GM21786 (cell line): ENCODE results near the gene CCNA2.

ENCODE experiments used
- ATAC-seq: cut with Tn5 transposase; IDR thresholded peaks from one replicate; pipeline ENCODE4 v1.9.1; 2021; ENCODE audit not compliant: unreplicated experiment

CCNA2 gene

DNA sequence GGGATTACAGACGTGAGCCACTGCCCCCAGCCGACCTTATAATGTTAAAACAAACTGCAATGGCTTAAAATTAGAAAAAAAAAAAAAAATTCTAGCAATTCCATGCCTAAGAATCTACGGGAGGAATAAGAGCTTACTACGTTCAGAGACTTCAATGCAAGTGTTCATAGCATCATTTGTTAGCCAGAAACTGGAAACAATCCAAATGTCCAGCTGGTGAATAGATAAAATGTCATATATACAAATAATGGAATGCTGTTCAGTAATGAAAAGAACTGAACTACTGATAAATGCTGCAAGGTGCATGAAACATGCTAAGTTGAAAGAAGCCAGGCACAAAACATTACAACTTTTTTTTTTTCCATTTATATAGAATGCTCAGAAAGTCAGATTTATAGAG lies 17.3 kb downstream of the CCNA2 start:
- no peak for ATAC-seq

DNA sequence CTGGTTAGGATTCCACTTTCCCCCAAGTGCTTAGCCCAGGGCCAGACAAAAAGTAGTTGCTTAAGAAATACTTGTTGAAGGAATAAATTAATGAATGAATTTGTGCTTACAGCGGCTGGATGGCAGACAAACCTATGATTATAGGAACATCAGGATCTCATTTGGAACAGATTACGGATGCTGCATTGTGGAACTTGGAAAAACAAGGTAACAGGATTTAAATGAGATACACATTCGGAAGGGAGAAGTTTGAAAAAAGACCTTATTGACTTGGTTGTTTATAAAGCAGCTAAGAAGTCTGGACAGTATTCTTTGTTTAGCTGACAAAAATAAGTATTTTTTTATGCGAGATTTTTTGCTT lies 22.0 kb downstream of the CCNA2 start:
- ATAC-seq: no peak

DNA sequence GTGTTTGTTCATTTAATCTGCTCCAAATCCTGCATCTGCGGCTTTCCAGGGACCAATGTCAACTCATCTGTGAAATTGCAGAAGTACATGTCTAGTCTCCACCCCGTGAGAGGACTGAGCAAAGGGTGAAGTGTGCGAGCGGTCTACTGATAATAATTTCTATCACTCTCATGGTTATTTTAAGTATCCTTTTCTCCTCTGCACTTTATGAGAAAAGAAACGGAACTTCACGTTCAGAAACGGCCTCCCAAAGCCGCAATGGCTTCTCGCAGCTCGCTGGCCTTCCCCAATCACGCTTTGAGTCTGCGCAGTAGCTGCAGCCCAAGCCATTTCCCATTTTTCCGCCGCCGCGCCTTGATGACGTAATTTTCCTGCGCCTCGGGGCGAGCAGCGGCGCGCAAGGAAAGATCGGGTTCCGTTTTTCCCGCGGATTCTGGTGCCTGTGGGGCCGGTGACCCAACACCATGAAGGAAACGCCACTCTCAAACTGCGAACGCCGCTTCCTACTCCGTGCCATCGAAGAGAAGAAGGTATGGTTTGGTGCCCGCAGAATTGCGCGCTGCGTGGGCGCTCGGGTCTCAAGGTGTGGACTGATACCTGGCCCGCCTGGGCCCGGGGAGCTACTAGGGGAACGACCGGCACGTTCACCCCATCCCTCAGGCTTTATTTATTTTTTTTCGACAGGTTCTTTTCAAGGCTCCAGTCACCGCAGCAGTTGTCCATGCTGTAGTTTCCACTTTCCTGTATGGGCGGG lies 22.5 kb downstream of the CCNA2 start, which contains the start of gene EXOSC9:
EXOSC9 (plus strand) TSS at position 363 of the 754 bp plus-strand sequence; CDS start at position 465, 102 bp downstream.
- peak; percentile 78 for ATAC-seq

DNA sequence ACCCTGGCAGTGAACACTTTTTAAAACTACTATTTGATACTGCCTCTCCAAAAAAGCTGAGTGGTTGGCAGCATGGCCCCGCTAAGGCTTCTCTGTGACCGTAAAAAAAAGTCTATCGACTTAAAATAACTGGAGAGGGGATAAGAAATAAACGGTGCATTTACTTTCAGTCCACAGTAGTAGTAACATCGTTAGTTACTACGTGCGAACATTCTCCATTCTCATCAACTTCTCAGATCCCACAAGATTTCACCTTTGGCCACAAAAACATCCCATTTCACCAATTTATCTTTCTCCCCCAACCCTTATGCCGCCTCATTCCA lies 23.1 kb downstream of the CCNA2 start:
- peak; percentile 12 for ATAC-seq

DNA sequence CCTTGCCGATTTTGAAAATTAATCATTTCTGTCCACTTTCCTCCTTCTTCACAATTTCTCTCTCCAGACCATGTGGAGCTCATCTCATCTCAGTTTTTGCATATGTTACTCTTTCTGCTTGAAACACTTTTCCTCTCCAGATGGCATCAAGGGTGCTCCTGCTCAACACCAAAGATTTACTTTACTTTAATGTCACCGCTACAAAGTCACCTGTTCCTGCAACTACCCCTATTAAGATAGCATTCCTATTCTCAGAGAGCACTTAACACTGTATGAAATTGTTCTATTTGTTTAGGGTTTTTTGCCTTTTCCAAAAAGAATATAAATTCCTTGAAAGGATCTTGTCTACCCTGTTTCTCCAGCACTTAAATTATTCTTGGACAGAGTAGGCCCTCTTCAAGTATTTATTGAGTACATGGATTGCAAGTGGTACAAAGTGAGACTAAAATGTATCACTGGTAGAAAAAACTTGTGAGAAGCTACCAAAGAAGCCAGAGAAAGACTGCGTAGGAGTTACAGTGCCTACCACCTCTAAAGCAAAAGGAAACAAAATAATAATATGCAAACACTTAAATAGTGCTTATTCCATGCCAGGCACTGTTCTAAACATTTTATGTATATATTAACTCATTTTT lies 23.7 kb downstream of the CCNA2 start:
- no peak for ATAC-seq

DNA sequence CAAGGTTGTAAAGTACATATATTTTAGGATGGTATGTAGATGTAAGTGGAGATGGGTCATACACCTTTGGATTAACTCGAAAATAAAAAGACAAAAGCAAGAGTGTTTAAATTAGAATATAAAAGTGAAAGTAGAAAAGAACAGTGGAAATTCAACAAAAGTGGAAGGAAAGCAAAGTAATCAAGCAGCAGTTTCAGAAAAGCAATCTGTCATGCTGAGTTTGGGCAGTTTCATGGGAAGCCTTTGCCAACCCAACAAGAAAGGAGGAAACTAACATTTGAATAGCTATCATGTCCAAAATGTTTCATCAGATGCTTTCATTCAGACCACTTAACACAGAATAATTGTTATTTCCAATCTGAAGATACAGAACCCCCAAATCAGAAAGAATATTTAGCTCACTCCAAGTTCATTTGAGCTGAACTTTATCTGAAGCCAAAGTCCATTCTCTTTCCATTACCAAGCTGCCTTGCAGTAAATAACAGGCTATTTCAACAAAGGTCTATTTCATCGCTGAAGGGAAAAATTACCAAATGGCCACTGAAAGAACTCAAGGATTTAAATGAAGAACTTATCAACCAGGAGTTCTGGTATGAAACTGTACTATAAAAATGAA lies 24.4 kb downstream of the CCNA2 start:
- ATAC-seq: no peak

DNA sequence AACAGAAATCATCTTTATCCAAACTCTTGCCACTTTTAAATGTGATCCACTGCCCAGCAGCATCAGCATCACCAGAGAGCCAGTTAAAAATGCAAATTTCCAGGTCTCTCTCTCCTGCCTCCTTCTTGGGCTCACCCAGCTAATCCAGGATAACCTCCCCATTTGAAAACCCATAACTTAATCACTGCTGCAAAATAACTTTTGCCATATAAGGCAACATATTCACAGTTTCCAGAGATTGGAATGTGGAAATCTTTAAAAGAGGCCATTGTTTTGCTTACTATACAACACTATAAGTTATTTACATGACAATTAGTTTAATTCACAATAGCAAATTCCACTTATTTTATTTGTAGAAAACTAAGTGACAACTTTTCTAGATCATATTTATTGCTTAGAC lies 27.4 kb downstream of the CCNA2 start:
- ATAC-seq: no peak

DNA sequence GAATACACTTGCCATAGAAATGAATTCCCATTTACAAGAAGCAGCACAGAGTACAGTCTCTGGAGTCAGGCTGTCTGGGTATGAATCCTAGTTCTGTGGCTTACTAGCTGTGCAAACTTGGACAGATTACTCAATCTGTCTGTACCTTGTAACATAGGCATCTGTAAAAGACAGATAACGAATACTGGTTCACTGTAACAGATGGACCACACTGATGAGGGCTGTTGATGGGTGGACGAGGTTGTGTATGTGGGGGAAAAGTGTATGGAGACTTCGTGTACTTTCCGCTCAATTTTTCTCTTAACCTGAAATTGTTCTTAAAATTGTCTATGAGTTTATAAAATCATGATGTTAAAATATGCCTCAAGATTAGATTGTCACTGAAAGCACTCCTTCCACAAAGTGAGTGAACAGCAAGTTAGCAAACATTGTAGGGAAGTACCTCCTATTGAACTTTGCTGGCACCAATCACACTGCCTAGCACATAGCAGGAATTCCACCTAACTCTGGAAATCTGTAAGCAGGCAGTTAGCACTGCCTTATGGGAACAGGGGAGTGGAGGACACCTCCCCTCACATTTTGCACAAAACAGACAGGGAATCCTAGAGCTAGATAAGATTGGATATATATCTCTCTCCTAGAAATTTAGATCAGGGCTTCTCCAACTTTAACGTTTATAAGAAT lies 29.0 kb downstream of the CCNA2 start:
- ATAC-seq: no peak

DNA sequence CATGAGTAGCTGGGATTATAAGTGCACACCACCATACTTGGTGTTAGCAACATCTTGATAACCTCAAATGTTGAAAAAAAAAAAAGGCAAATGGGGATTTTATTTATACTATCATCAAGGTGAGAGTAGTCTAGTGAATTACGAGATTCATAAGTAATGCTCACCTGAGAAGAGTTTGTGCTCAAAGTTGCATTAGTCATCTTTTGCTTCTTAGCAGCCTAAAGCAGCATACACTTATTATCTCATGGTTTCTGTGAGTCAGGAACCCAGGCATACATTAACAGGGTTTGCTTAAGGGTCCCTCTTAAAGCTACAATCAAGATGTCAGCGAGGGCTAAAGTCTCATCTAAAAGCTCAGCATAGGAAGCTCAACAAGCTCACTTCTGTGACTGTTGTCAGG lies 30.7 kb downstream of the CCNA2 start:
- no peak for ATAC-seq

DNA sequence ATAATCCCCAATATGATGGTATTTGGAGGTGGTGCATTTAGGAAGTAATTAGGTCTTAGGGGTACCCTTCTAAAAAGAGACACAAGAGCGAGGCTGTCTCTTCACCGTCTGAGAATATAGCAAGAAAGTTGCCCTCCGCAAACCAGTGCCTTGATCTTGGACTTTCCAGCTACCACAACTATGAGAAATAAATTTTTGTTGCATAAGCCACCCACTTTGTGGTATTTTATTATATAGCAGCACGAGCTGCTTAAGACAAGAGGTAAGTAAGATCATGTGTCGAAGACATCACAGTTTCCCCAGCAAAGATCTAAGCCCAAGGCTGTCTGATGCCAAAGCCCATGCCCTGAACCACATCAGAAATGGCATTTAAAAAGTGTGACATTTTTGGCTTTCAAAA lies 32.2 kb downstream of the CCNA2 start:
- no peak for ATAC-seq

DNA sequence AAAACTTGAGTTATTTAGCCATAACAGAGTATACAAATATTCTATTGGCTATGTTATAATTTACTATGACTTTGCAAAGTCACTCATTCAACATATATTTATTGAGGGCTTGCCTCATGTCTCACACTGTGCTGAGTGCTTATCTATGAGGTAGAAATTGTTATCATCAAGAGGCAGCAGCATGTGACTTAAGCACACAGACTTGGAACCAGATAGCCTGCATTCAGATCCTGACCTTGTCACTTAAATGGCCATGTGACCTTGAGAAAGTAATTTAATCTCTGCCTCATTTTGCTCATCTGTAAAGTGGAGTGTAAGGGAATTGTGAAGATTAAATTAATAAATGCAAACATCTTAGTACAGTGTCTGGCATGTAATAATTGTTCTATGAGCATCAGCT lies 32.7 kb downstream of the CCNA2 start:
- ATAC-seq: no peak

DNA sequence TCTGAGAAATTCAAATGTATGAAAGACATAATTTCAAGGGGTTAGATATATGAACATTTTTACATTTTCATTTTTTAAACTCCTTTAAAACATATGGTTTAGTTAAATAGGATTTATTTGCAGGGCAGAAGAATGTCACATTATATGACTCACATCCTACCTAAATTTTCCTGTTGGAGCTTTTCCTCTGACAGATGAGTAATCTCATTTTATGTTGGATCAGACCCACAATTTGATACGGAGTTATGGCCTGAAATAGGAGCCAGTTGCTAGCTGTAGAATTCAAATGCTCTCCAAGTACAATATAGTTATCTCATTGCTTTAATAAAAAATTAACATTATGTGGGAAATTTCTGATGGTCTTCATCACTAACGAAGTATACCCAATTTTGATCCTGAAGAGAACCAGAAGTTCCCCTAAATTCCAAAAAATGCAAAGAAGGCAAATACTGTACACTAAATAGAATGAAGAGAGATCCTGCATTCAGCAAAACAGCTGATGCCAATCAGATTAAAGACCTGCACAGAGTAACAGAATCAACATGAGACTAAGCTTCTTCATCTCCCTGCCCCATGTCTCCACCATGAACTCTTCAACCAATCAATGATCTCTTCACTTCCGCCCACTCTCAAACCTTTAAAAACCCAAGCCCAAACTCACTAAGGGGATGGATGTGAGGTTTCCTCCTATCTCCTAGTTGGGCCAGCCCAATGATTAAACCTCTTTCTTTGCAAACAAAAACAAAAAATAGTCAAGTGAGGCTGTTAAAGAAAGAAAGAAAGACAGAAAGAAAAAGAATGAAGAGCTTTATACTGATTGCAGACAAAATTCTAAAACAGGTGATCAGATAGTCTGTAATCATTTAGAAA lies 33.5 kb downstream of the CCNA2 start:
- no peak for ATAC-seq

DNA sequence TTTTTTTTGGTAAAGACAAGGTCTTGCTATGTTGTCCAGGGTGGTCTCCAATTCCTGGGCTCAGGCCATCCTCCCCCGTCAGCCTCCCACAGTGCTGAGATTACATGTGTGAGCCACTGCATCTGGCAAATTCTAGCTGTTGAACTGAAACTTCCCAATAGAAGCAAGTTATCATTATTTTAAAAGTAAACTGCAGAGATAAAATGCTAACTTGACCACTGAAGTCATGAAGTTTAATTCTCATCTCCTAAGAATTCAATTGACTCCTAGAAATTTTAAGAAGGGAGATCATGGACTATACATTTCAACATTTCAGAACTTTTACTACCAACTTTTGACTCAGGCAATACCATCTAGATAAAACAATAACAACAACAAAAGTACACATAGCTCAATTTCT lies 34.2 kb downstream of the CCNA2 start:
- no peak for ATAC-seq

DNA sequence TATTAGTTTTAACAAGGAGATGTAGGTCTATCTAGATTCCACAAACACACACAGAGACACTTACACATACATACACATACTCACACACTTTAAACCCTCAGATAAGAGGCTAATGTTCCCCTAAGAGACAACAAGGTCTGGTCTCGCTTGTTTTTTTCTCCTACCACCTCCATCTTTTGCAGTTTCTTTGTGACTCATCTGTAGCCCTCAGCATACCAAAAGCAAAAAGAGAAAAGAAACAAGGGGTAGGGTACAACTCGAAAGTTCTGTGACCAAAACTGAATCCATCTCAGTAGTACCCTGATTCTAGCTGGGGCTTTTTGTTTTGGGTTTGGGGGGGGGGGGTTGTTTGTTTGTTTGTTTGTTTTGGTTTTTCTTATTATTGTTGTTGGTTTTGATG lies 34.8 kb downstream of the CCNA2 start:
- ATAC-seq: peak; percentile 94

DNA sequence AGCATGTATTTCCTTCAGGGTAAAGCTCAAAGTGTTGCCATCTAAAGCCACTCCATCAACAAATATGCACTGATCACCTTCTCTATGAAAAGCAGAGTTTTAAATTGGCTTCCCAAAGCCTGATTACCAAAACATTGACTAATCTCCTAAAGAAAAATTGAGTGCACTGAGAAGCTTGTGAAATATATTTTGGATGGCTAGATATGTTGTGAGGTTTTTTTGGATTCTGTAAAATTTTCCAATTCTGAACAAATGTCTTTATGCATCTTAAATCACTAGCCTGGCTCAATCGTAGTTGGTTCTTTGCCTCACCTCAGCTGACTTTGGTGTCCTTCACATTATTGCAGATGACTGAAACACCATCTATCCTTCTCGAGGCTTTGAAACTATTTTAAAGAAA lies 37.5 kb downstream of the CCNA2 start:
- ATAC-seq: no peak

DNA sequence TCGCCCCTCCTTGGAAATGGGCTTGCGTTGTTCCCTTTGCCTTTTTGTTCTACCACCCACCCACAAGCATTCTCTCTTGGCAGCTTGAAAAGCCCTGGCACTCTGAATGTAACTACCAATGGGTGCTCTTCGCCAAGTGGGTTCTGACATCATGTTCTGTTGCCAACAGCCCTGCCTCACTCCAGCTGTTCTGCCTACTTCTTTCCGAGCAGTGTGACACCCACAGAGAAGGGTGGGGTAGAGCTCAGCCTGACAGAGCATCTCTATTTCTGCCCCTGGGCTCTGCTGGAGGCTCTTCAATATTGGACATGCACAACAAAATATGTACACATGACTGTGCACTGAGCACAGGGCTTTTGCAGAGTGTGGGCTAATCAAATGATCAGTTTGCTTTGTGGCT lies 38.2 kb downstream of the CCNA2 start:
- no peak for ATAC-seq

DNA sequence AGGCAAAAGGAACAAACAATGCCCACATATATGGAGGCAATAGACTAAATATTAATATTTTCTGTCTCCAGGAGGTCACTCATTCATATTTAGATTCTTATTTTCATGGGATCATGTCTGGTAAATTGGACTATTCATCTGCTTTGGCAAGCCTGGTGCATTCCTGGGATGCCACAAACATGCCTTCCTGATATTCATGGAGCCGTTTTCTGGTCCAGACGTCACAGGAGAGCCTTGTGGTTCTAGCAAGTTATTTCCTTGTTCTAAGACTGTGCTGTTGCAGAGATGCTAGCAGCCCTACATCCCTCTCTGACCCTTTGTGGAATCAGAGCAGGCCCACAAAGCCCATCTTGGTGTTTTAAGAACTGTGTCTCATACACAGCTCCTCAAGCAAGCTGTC lies 38.7 kb downstream of the CCNA2 start:
- no peak for ATAC-seq

DNA sequence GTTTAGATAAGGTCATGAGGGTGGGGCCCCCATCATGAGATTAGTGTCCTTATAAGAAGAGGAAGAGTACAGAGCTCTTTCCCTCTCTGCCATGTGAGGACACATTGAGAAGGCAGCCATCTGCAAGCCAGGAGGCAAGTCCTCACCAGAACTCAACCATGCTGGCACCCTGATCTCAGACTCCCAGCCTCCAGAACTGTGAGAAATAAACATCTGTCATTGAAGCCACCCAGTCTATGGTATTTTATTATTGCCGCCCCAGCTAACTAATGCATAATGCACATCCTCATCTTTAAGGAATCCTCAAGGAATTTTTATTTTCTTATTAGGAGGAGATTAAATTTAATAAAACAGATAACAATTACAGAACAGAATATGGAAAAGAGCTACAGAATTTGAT lies 39.3 kb downstream of the CCNA2 start:
- ATAC-seq: no peak

DNA sequence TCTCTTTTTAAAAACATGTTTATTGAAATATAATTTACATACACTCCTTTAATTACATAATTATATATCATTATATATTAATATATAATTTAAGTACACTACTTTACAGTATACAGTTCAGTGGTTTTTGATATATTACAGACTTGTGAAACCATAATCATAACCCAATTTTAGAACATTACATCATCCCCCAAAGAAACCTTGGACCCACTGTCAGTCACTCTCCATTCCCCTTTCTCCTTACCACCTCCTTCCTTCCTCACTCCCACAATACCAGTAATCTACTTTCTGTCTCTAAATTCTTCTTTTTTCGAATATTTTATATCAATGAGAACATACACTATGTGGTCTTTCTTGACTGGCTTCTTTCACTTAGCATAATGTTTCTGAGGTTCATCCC lies 40.5 kb downstream of the CCNA2 start:
- no peak for ATAC-seq

DNA sequence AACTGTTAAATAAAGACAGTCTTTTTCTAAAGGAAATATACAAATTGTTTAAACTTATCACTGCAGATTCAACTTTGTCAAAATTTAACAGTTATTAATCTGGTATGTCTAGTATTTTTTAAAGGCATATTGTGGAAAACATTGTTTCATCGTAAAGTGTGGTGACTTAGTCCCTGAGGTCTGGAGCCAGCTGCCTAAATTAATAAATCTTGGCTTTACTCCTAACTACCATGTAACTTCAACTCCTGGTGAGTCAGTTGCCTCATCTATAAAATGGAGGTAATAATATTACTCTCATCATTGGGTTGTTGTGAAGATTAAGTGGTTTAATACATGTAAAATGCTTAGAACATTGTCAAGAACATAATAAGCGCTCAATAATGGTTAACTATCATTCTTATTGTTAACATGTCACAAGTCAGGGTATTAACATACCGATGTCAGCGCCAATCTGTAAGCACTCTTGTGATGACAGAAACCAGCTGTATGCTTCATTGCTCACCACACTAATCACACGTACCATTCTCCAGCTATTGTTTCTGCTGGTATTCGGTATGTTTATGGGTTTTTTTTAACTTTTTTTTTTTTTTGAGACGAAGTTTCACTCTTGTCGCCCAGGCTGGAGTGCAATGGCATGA lies 44.6 kb downstream of the CCNA2 start:
- ATAC-seq: no peak

DNA sequence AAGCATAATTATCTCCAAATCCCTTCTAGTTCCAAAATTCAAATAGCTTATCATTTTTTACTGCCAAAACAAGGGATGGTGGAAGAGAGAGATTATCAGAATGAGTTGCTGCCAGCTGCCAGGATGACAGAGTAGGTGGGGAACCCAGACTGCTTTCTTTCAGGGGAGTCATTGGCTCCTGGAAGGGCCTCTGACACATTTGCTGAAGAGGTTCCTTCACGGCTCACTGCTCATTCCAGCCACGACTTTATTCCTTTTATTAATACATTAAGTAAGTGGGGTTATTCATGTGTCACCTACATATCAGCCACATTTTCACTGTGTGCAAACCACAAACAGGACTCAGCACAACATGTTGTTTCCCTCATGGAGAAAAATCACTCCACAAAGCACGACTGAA lies 46.1 kb downstream of the CCNA2 start:
- no peak for ATAC-seq
